ENCODE measurements around the gene SPOUT1. TPM values are rescaled to one million over a fixed set of nuclear protein-coding genes. Genes with fewer than 3 reads are reported as not detected.

The SPOUT1 gene
- total and polyA plus RNA-seq, 2 donors (not counting 1 experiment from before 2014, with no cell fraction given): 73.0 to 86.4 TPM

- 94% methylated on average over 12 of the region's 12 CpGs for WGBS (ENCODE audit: insufficient coverage)
- Mint-ChIP-seq H3K4me3 (no peak overlapping the region), H3K27me3 (no peaks in the 10 kb centered on the region), H3K27ac (no peak overlapping the region), H3K9me3 (ENCODE audit: insufficient read depth) (no peaks in the 10 kb centered on the region), H3K4me1 (peaks cover 18% of the 10 kb centered on the region)
- Histone ChIP-seq H3K36me3 (replicated peaks in 1 of 2; ENCODE audit: control extremely low read depth in 1 of 2, control insufficient read depth in 1 of 2, extremely low read depth in 1 of 2, insufficient read depth in 2 of 2, low read length in 1 of 2) (peaks cover 0 to 40% of the 10 kb centered on the region in 2 experiments), H3K4me2 (replicated peaks; ENCODE audit: low read depth, low read length, poor library complexity, severe bottlenecking) (no peak overlapping the region), H3K4me3 (ENCODE audit: control extremely low read depth in 1 of 5, extremely low read depth in 1 of 5, insufficient read depth in 1 of 5, low read depth in 2 of 5, low read length in 4 of 5) (no peak overlapping the region), H3K27me3 (replicated peaks in 1 of 4; ENCODE audit: control extremely low read depth in 1 of 4, control insufficient read depth in 3 of 4, insufficient read depth in 4 of 4, low read length in 3 of 4) (no peaks in the 10 kb centered on the region), H3K27ac (ENCODE audit: low read length in 2 of 2) (no peak overlapping the region), H4K20me1 (ENCODE audit: control insufficient read depth, insufficient read depth, low read length, poor library complexity, severe bottlenecking) (peaks cover 4% of the 10 kb centered on the region), H3K9ac (ENCODE audit: low read length) (no peak overlapping the region), H2AFZ (ENCODE audit: insufficient read depth, low read depth, low read length, poor library complexity, severe bottlenecking) (no peak overlapping the region), H3K4me1 (ENCODE audit: control insufficient read depth in 2 of 2, insufficient read depth in 2 of 2, low read length in 2 of 2) (peaks cover 11 to 18% of the 10 kb centered on the region in 2 donors), H3K9me3 (ENCODE audit: control extremely low read depth in 1 of 3, control insufficient read depth in 2 of 3, insufficient read depth in 1 of 3, low read length in 2 of 3) (no peaks in the 10 kb centered on the region), H3K79me2 (ENCODE audit: control insufficient read depth, insufficient read depth, low read length) (peaks cover 8% of the 10 kb centered on the region)
- CTCF ChIA-PET: interaction anchor here (1.2 kb wide), 1 partner anchor 131 kb away, joined by 6 read pairs; no protein-coding TSS in a partner anchor
- TF ChIP-seq CTCF (IDR thresholded peaks at IDR 0.05) (no peak), EZH2 (IDR thresholded peaks at IDR 0.05; ENCODE audit: borderline replicate concordance, insufficient read depth, low read depth, low read length, poor library complexity, severe bottlenecking) (no peak)
- POLR2A ChIA-PET: no interaction called here
- ATAC-seq (ENCODE audit: low read depth) (no peak), DNase-seq (peak; percentile 9)
- intact Hi-C loops (cut with micrococcal nuclease): no loop called here
Measured at GRCh38 chr9:128823903-128824406, 5.6 kb downstream of the SPOUT1 start.

- POLR2A ChIA-PET: no interaction called here
Measured at GRCh38 chr9:128823362-128823902, 6.2 kb downstream of the SPOUT1 start.

More at GRCh38 chr9:128823362-128823902, 6.2 kb downstream of the SPOUT1 start:
- Histone ChIP-seq H2AFZ (ENCODE audit: insufficient read depth, low read depth, low read length, poor library complexity, severe bottlenecking) (no peak overlapping the region), H3K9ac (ENCODE audit: low read length) (no peak overlapping the region), H3K36me3 (replicated peaks in 1 of 2; ENCODE audit: control extremely low read depth in 1 of 2, control insufficient read depth in 1 of 2, extremely low read depth in 1 of 2, insufficient read depth in 2 of 2, low read length in 1 of 2) (peaks cover 0 to 40% of the 10 kb centered on the region in 2 experiments), H3K4me3 (ENCODE audit: control extremely low read depth in 1 of 5, extremely low read depth in 1 of 5, insufficient read depth in 1 of 5, low read depth in 2 of 5, low read length in 4 of 5) (no peak overlapping the region), H4K20me1 (ENCODE audit: control insufficient read depth, insufficient read depth, low read length, poor library complexity, severe bottlenecking) (peaks cover 4% of the 10 kb centered on the region), H3K4me1 (ENCODE audit: control insufficient read depth in 2 of 2, insufficient read depth in 2 of 2, low read length in 2 of 2) (peaks cover 6 to 13% of the 10 kb centered on the region in 2 donors), H3K79me2 (ENCODE audit: control insufficient read depth, insufficient read depth, low read length) (peaks cover 3% of the 10 kb centered on the region), H3K9me3 (ENCODE audit: control extremely low read depth in 1 of 3, control insufficient read depth in 2 of 3, insufficient read depth in 1 of 3, low read length in 2 of 3) (no peaks in the 10 kb centered on the region), H3K4me2 (replicated peaks; ENCODE audit: low read depth, low read length, poor library complexity, severe bottlenecking) (no peak overlapping the region), H3K27me3 (replicated peaks in 1 of 4; ENCODE audit: control extremely low read depth in 1 of 4, control insufficient read depth in 3 of 4, insufficient read depth in 4 of 4, low read length in 3 of 4) (no peaks in the 10 kb centered on the region), H3K27ac (ENCODE audit: low read length in 2 of 2) (no peak overlapping the region)
- DNase-seq: peak; percentile 12
- intact Hi-C loops (cut with micrococcal nuclease): no loop called here
- H3K4me3 Mint-ChIP-seq: no peak overlapping the region
- CTCF ChIA-PET: interaction anchor here (1.2 kb wide), 1 partner anchor 131 kb away, joined by 6 read pairs; no protein-coding TSS in a partner anchor
- TF ChIP-seq EZH2 (IDR thresholded peaks at IDR 0.05; ENCODE audit: borderline replicate concordance, insufficient read depth, low read depth, low read length, poor library complexity, severe bottlenecking): no peak
- TF ChIP-seq CTCF (IDR thresholded peaks at IDR 0.05): no peak
- H3K9me3 Mint-ChIP-seq (ENCODE audit: insufficient read depth): no peaks in the 10 kb centered on the region
- H3K27ac Mint-ChIP-seq: no peak overlapping the region
- H3K27me3 Mint-ChIP-seq: no peaks in the 10 kb centered on the region
- peaks cover 13% of the 10 kb centered on the region for H3K4me1 Mint-ChIP-seq
- ATAC-seq (ENCODE audit: low read depth): no peak
- WGBS (ENCODE audit: insufficient coverage): 92% methylated on average over 19 of the region's 19 CpGs

Measured in B cell (primary cell).